Gastroesophageal sphincter (tissue), 3 donors: Measurements from ENCODE around the gene OXSR1.

Experiments
- CTCF ChIP-seq, 4 experiments: fragments of 200-600 bp in 2 of 4; fragments of 450-650 bp in 2 of 4; sonication (generic) in 1 of 4; IDR thresholded peaks; one replicate each; pipeline ENCODE4 v1.5.1; 2017 to 2019; ENCODE audit warnings: antibody characterized with exemption in 4 of 4, mild to moderate bottlenecking in 2 of 4, moderate library complexity in 2 of 4
- EP300 ChIP-seq: sonication (generic); formaldehyde crosslinking; IDR thresholded peaks from one replicate; pipeline ENCODE4 v1.6.1; 2017; ENCODE audit warnings: antibody characterized with exemption, mild to moderate bottlenecking
- POLR2A ChIP-seq, 2 donors: fragments of 450-650 bp; IDR thresholded peaks; one replicate each; pipeline ENCODE4 v1.6.1; 2017; ENCODE audit warnings: antibody characterized with exemption in 2 of 2, mild to moderate bottlenecking in 2 of 2, moderate library complexity in 1 of 2
- POLR2AphosphoS5 ChIP-seq: sonication (generic); formaldehyde crosslinking; IDR thresholded peaks from one replicate; pipeline ENCODE4 v1.6.1; 2017; ENCODE audit warnings: antibody characterized with exemption

- no peak for TF ChIP-seq POLR2AphosphoS5
- TF ChIP-seq CTCF (IDR thresholded peaks at IDR 0.05): no peak
- TF ChIP-seq POLR2A (IDR thresholded peaks at IDR 0.05): no peak
- TF ChIP-seq EP300: no peak
Observed at GRCh38 chr3:38177181-38177580, 11.8 kb downstream of the OXSR1 start.
